ENCODE data around the gene HTR3A. TPM values are rescaled to one million over a fixed set of nuclear protein-coding genes. Genes with fewer than 3 reads are reported as not detected.

The HTR3A gene
- total and polyA plus RNA-seq, 9 of the 15 experiments (the other 6 are each of a cell fraction or from before 2014, with no cell fraction given): not detected

DNA sequence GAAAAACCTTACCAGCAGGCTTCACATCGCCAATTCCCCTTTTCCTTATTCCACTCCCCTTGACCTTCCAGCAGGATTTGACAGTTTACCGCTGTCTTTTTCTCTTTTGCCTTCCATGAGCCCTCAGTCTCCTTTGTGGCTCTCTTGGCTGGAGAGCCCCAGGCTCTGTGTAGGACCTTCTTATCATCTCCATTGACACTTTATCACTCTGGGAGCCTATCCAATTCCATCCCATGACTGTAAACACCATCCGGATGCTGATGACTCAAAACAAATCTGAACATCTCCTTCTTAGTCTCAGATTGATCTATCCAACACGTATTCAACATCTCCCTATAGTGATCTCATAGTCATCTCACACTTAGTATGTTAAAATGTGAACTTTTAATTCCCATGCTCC lies 36.0 kb downstream of the HTR3A start (continued):
- TF ChIP-seq HSF4 (CRISPR knock-in tag; IDR thresholded peaks at IDR 0.05; ENCODE audit: borderline replicate concordance) (no peak), RHOXF2B (CRISPR knock-in tag; conservative IDR thresholded peaks at IDR 0.05) (no peak)

DNA sequence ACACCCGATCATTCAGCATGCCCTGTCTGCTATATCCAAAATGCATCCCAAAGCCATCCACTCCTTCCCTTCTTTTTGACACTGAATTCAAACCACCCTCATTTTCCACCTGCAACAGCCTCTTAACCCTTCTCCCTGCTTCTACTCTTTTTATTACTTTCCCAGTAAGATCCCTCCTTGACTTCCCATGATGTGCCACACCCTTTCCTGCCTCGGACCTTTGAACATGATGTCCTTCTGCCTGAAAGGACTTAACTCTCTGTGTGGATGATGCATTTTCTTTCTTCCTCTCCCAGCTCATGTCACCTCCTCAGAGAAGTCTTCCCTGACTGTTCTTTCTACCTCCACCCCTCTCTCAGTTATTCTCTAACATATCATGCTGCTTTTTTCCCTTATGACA lies 36.5 kb downstream of the HTR3A start:
- Histone ChIP-seq H3K4me1 (replicated peaks in 1 of 2; ENCODE audit: control insufficient read depth in 2 of 2, insufficient read depth in 2 of 2, low read length in 2 of 2) (no peaks in the 10 kb centered on the region), H4K20me1 (replicated peaks; ENCODE audit: control insufficient read depth, insufficient read depth, low read length) (no peaks in the 10 kb centered on the region), H3K4me3 (no peak overlapping the region), H3K27ac (ENCODE audit: extremely low read depth, low read depth, low read length) (no peak overlapping the region), H3K27me3 (ENCODE audit: control insufficient read depth in 2 of 2, insufficient read depth in 2 of 2, low read length in 2 of 2) (peaks cover 4 to 22% of the 10 kb centered on the region in 2 experiments; a peak in 4 of 5 replicates), H3K4me2 (ENCODE audit: insufficient read depth, low read length) (no peak overlapping the region), H3K9me3 (replicated peaks; ENCODE audit: control insufficient read depth, insufficient read depth, low read depth, low read length) (no peaks in the 10 kb centered on the region), H2AFZ (ENCODE audit: low read depth, low read length) (no peak overlapping the region), H3K79me2 (ENCODE audit: control insufficient read depth, insufficient read depth, low read length) (no peaks in the 10 kb centered on the region), H3K9ac (ENCODE audit: insufficient read depth in 1 of 2, low read depth in 2 of 2, low read length in 2 of 2) (no peak overlapping the region), H3K9me1 (ENCODE audit: control insufficient read depth, insufficient read depth, low read length) (no peaks in the 10 kb centered on the region), H3K36me3 (ENCODE audit: control insufficient read depth, insufficient read depth, low read length) (no peaks in the 10 kb centered on the region)
- no peak for ATAC-seq
- WGBS (ENCODE audit: insufficient coverage, low coverage, missing lambda C conversion rate): 4% methylated on average over 2 of the region's 2 CpGs
- BruUV-seq (replicated peaks): no TSS peak
- FAIRE-seq: no peak
- no peak for DNase-seq (ENCODE audit: extremely low read depth in 1 of 4, low spot score in 3 of 4)
- ChIA-PET CTCF (ENCODE audit: low intra/inter-chr PET ratio) (interaction anchor here (0.6 kb wide), 1 partner anchor 97 kb away, joined by 3 read pairs; no protein-coding TSS in a partner anchor), POLR2A (no interaction called here)
- in situ Hi-C loops (cut with MboI): loop anchor here (10.0 kb wide), 1 partner anchor 253 kb away; no protein-coding TSS in a partner anchor
- intact Hi-C loops (cut with micrococcal nuclease): no loop called here
- no peak for TF ChIP-seq RHOXF2B (CRISPR knock-in tag; conservative IDR thresholded peaks at IDR 0.05)
- no peak for TF ChIP-seq KHSRP (IDR thresholded peaks at IDR 0.05)
- TF ChIP-seq U2AF2 (optimal IDR thresholded peaks at IDR 0.05; ENCODE audit: low read depth, low read length): no peak
- TF ChIP-seq E2F8 (IDR thresholded peaks at IDR 0.05; ENCODE audit: low read depth, partially characterized antibody): no peak
- TF ChIP-seq NKRF (IDR thresholded peaks at IDR 0.05; ENCODE audit: borderline replicate concordance): no peak
